ENCODE measurements around the gene CBLL1.

The CBLL1 gene

GRCh38 chr7:107785170-107785569, 41.2 kb downstream of the CBLL1 start:
- H3F3A ChIP-seq (ENCODE audit: insufficient read depth, low read length), result no peaks in the 10 kb centered on the region
- H3K27me3 ChIP-seq (replicated peaks; ENCODE audit: insufficient read depth, low read length), result no peaks in the 10 kb centered on the region
- H3K4me3 ChIP-seq (ENCODE audit: low read length), result no peak overlapping the region
- no peak overlapping the region for H3K4me2 ChIP-seq (ENCODE audit: low read depth, low read length)
- H3K9ac ChIP-seq (ENCODE audit: low read length), result no peak overlapping the region
- H3K36me3 ChIP-seq (replicated peaks; ENCODE audit: insufficient read depth, low read length), result no peaks in the 10 kb centered on the region
- no peaks in the 10 kb centered on the region for H3K4me1 ChIP-seq (ENCODE audit: low read length)
- no peaks in the 10 kb centered on the region for H4K20me1 ChIP-seq (ENCODE audit: insufficient read depth, low read length)
- H3K9me2 ChIP-seq (replicated peaks; ENCODE audit: insufficient read depth, low read length), result no peaks in the 10 kb centered on the region
- H2AFZ ChIP-seq (ENCODE audit: low read length), result no peak overlapping the region
- no peak for DNase-seq
- no peaks in the 10 kb centered on the region for H3K9me3 ChIP-seq (replicated peaks; ENCODE audit: insufficient read depth, low read length)
- no peak overlapping the region for H3K27ac ChIP-seq (ENCODE audit: low read length)
- no peaks in the 10 kb centered on the region for H3K79me2 ChIP-seq (ENCODE audit: low read length)
- no peak for TF ChIP-seq EZH2phosphoT487 (IDR thresholded peaks at IDR 0.05; ENCODE audit: low read length)
- TF ChIP-seq, protein P1, sequence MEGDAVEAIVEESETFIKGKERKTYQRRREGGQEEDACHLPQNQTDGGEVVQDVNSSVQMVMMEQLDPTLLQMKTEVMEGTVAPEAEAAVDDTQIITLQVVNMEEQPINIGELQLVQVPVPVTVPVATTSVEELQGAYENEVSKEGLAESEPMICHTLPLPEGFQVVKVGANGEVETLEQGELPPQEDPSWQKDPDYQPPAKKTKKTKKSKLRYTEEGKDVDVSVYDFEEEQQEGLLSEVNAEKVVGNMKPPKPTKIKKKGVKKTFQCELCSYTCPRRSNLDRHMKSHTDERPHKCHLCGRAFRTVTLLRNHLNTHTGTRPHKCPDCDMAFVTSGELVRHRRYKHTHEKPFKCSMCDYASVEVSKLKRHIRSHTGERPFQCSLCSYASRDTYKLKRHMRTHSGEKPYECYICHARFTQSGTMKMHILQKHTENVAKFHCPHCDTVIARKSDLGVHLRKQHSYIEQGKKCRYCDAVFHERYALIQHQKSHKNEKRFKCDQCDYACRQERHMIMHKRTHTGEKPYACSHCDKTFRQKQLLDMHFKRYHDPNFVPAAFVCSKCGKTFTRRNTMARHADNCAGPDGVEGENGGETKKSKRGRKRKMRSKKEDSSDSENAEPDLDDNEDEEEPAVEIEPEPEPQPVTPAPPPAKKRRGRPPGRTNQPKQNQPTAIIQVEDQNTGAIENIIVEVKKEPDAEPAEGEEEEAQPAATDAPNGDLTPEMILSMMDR (IDR thresholded peaks at IDR 0.05; ENCODE audit: low read length), result no peak

DNA sequence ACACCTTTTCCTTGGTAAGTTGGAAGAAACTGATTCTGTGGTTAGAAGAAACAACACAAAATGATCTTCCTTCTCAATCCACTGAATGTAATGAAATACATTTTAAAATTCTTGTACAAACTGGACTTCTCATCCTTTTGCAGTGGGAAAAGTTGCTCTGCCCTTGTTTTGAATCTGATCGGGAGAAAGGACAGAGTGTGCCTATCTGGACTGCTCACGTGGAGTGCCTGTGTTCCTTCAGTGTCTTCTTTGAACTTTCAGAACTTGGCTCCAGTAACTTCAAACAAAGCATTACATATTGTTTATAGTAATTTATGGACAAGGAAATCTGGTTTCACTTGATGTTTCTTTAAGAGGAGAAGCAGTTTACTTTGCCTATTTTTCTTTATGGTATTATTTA, 42.0 kb downstream of the CBLL1 start:
- Histone ChIP-seq H2AFZ (ENCODE audit: low read length) (no peak overlapping the region), H3K9ac (ENCODE audit: low read length) (no peak overlapping the region), H3K4me2 (ENCODE audit: low read depth, low read length) (no peak overlapping the region), H3K27me3 (replicated peaks; ENCODE audit: insufficient read depth, low read length) (no peaks in the 10 kb centered on the region), H3K9me3 (replicated peaks; ENCODE audit: insufficient read depth, low read length) (no peaks in the 10 kb centered on the region), H4K20me1 (ENCODE audit: insufficient read depth, low read length) (no peaks in the 10 kb centered on the region), H3F3A (ENCODE audit: insufficient read depth, low read length) (no peaks in the 10 kb centered on the region), H3K27ac (ENCODE audit: low read length) (no peak overlapping the region), H3K79me2 (ENCODE audit: low read length) (no peaks in the 10 kb centered on the region), H3K36me3 (replicated peaks; ENCODE audit: insufficient read depth, low read length) (no peaks in the 10 kb centered on the region), H3K4me1 (ENCODE audit: low read length) (no peaks in the 10 kb centered on the region), H3K9me2 (replicated peaks; ENCODE audit: insufficient read depth, low read length) (no peaks in the 10 kb centered on the region), H3K4me3 (ENCODE audit: low read length) (no peak overlapping the region)
- no peak for TF ChIP-seq EZH2phosphoT487 (IDR thresholded peaks at IDR 0.05; ENCODE audit: low read length)
- TF ChIP-seq, protein P1 (IDR thresholded peaks at IDR 0.05; ENCODE audit: low read length), result no peak
- DNase-seq, result no peak

GRCh38 chr7:107788216-107788615, 44.3 kb downstream of the CBLL1 start:
- Histone ChIP-seq H2AFZ (ENCODE audit: low read length) (no peak overlapping the region), H3F3A (ENCODE audit: insufficient read depth, low read length) (no peaks in the 10 kb centered on the region), H3K4me3 (ENCODE audit: low read length) (no peak overlapping the region), H3K27me3 (replicated peaks; ENCODE audit: insufficient read depth, low read length) (no peaks in the 10 kb centered on the region), H3K36me3 (replicated peaks; ENCODE audit: insufficient read depth, low read length) (no peaks in the 10 kb centered on the region), H3K27ac (ENCODE audit: low read length) (no peak overlapping the region), H4K20me1 (ENCODE audit: insufficient read depth, low read length) (no peaks in the 10 kb centered on the region), H3K9ac (ENCODE audit: low read length) (no peak overlapping the region), H3K79me2 (ENCODE audit: low read length) (no peaks in the 10 kb centered on the region), H3K9me3 (replicated peaks; ENCODE audit: insufficient read depth, low read length) (no peaks in the 10 kb centered on the region), H3K4me2 (ENCODE audit: low read depth, low read length) (no peak overlapping the region), H3K9me2 (replicated peaks; ENCODE audit: insufficient read depth, low read length) (no peaks in the 10 kb centered on the region), H3K4me1 (ENCODE audit: low read length) (no peaks in the 10 kb centered on the region)
- TF ChIP-seq, protein P1 (IDR thresholded peaks at IDR 0.05; ENCODE audit: low read length), result no peak
- TF ChIP-seq EZH2 (optimal IDR thresholded peaks at IDR 0.05; ENCODE audit: low read depth, low read length), result no peak
- no peak for TF ChIP-seq EZH2phosphoT487 (IDR thresholded peaks at IDR 0.05; ENCODE audit: low read length)
- no peak for DNase-seq

Data from MM.1S (cell line).